ENCODE data around the gene CKS2.

DNA sequence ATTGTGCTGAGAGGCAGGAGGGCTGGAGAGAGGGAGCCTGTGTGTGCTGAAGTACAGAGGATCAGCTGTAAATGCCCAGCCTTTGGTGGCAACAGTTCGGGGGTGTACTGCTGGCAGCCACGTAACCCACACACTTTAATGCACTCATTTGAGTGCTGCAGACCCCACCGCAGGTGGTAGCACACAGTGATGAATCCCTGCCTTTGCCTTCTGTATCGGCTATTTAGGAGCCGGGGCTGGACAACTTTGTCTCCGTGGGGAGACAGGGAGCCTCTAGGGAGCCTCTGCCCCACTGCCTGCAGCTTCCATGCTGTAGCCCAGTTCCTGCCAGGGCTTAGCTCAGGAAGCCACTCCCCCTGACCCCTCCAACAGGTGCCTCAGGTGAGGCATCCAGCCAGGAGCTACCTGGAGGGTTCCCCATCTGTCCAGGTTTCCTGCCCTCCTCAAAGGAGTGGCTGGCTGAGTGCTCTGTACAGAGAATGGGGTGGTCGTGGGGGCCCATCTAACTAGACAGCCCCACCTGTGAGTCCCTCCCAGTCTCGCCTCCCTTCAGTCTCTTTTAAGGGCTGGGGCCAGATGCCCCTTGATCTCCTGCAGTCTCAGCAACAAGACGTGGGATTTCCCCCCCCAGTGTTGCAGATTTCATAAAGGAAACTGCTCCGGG is 51.8 kb downstream of the CKS2 start:
- TF ChIP-seq CTCF (IDR thresholded peaks at IDR 0.05): no peak
- TF ChIP-seq POLR2A (IDR thresholded peaks at IDR 0.05): no peak
- no peak for TF ChIP-seq POLR2AphosphoS5 (IDR thresholded peaks at IDR 0.05; ENCODE audit: insufficient read depth in 1 of 2, low read depth in 1 of 2)

All from vagina (tissue), 2 donors.